Activated T-helper 1 cell treated with anti-CD3 and anti-CD28 coated beads, Interleukin-2, amount 50 U/mL, for 16 hours (primary cell): Measurements from ENCODE around the gene CANT1.

ENCODE experiments used
- DNase-seq, 2 donors: peaks; one replicate each; pipeline ENCODE4 v3.0.0-alpha.2; 2020; ENCODE audit warnings: low read depth in 1 of 2, low spot score in 1 of 2

Gene CANT1

GRCh38 chr17:78996781-78997201, 12.8 kb downstream of the CANT1 start:
- DNase-seq, result no peak

- no peak for DNase-seq
These were observed 13.7 kb downstream of the CANT1 start for GRCh38 chr17:78995761-78996451.

- DNase-seq, result no peak
These were observed 14.4 kb downstream of the CANT1 start for GRCh38 chr17:78995022-78995760.

GRCh38 chr17:78993981-78994671, 15.4 kb downstream of the CANT1 start:
- no peak for DNase-seq

GRCh38 chr17:78993241-78993956, 16.2 kb downstream of the CANT1 start:
- DNase-seq, result peak in 1 of 2 donors; percentile 35

- no peak for DNase-seq
These were observed 16.9 kb downstream of the CANT1 start for GRCh38 chr17:78992542-78993212.

- peak in 1 of 2 donors; percentile 2 for DNase-seq
These were observed 17.5 kb downstream of the CANT1 start for GRCh38 chr17:78991906-78992532.

GRCh38 chr17:78991017-78991738, 18.4 kb downstream of the CANT1 start:
- no peak for DNase-seq

- no peak for DNase-seq
These were observed 19.1 kb downstream of the CANT1 start for GRCh38 chr17:78990349-78991016.

GRCh38 chr17:78988152-78988551, 21.4 kb downstream of the CANT1 start:
- DNase-seq, result no peak

- DNase-seq, result no peak
These were observed 22.8 kb downstream of the CANT1 start for GRCh38 chr17:78986649-78987328.

GRCh38 chr17:78986048-78986648, 23.4 kb downstream of the CANT1 start:
- DNase-seq, result no peak

- DNase-seq, result no peak
These were observed 24.2 kb downstream of the CANT1 start for GRCh38 chr17:78985395-78985794.

- DNase-seq, result no peak
These were observed 28.3 kb downstream of the CANT1 start for GRCh38 chr17:78981010-78981888.

GRCh38 chr17:78980624-78980972, 29.0 kb downstream of the CANT1 start:
- no peak for DNase-seq

GRCh38 chr17:78979780-78980623, 29.6 kb downstream of the CANT1 start, which contains the start of gene LGALS3BP:
Gene LGALS3BP (minus strand): TSS chr17:78979923. CDS start chr17:78977191, 2,732 bp downstream.
- no peak for DNase-seq
